ENCODE results near the gene RARRES1.

RARRES1 gene

DNA sequence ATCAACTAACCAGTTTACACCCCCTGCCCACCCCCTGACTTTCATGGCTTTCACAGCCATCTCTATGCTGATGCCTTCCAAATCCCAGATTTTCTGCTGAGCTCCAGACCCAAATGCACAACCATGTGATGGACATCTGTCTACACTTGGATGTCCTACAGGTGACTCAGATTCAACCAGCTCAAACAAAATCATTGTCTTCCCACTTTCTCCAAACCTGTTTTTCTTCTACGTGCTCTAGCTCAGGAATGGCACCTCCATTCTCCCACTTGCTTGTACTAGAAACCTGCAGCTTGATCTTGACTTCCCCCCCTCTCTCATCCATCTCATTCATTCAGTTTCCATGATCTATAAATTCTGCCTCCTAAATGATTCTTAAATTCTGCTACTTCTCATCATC, 34.1 kb upstream of the RARRES1 start:
- in situ Hi-C loops (cut with HindIII; ENCODE audit: low sequenced_read_pairs), result loop anchor here (10.0 kb wide), 1 partner anchor 62 kb away; no protein-coding TSS in a partner anchor

DNA sequence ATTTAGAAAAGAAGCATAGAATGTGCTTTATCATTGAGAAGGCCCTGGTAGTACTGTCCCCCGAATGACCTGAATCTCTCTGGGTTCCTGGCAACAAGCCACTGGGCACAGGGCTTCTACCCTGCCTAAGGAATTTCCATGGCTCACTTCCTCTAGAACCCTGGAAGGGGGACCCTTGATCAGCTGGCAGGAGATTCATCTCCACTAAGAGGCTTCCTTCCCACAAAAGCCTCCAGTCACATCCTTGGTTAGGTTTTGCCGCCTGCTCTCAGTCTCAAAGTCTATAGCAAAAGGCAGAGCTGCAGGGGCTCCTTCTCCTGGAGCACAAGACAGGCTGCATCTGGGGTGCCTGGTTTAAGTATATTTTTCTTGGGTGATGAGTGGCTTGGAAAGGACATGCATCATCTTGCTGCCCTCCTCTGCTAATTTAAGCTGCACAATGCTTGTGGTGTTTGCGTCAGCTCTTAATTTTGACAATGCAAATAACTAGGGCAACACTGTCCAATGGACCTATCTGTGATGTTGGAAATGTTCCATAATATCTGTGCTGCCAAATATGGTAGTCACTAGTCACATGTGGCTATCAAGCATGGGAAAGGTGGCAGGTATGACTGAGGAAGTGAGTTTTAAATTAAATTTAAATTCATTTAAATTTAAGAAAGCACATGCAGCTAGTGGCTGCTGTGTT, 33.4 kb upstream of the RARRES1 start:
- in situ Hi-C loops (cut with HindIII; ENCODE audit: low sequenced_read_pairs), result loop anchor here (10.0 kb wide), 1 partner anchor 61 kb away; no protein-coding TSS in a partner anchor

DNA sequence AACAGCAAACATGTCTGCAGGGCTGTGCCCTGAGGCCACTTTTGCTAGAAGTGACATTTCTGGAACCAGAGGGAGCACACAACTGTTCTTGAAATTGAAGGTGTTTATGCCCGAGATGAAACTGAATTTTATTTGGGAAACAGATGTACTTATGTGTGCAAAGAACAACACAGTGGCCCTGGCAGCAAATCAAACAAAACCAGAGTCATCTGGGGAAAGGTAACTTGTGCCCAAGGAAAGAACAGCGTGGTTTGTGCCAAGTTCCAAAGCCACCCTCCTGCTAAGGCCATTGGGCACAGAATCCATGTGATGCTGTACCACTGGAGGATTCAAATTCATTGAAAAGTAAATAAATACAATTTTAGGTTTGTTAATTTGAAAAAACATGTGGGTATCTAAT, 31.2 kb upstream of the RARRES1 start:
- in situ Hi-C loops (cut with HindIII; ENCODE audit: low sequenced_read_pairs), result loop anchor here (5.0 to 10.0 kb wide), 2 partner anchors 59 to 86 kb away; no protein-coding TSS in a partner anchor

DNA sequence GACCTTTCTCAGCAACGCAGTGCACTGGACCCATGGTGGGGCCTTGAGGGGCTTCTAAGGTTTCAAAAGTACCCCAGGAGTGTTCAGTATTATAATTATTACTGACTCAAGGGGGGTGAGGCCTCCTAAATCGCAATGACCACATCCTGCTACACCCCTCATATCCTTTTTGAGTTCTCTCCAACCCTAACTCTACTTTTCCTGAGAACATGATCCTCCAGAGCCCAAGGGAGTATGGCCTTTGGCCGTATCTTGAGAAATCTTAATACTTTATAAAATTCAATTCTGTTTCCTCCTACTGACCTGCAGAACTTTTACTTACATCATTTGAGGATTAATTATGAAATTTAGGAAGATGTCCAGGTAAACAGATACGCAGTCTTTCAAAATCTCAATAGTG, 30.4 kb upstream of the RARRES1 start:
- in situ Hi-C loops (cut with HindIII; ENCODE audit: low sequenced_read_pairs), result loop anchor here (5.0 to 10.0 kb wide), 2 partner anchors 58 to 85 kb away; no protein-coding TSS in a partner anchor

DNA sequence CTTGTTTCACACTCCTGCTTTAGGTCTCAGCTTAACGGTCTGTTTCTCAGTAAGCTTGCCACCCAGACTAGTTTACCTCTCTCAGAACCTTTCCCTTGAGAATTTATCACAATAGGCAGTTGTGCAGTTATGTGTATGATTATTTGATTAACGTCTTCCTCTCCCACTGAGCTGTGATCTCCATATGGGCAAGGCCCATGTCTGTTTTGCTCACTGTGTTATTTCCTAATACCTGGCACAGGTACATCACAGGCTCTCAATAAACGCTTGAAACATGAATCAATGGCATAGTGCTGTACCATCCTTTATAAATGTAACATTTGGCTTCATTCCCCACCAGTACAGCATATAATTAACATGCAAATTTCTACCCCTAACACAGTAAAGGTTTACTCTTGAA, 29.1 kb upstream of the RARRES1 start:
- in situ Hi-C loops (cut with HindIII; ENCODE audit: low sequenced_read_pairs), result loop anchor here (5.0 to 10.0 kb wide), 2 partner anchors 57 to 84 kb away; no protein-coding TSS in a partner anchor

DNA sequence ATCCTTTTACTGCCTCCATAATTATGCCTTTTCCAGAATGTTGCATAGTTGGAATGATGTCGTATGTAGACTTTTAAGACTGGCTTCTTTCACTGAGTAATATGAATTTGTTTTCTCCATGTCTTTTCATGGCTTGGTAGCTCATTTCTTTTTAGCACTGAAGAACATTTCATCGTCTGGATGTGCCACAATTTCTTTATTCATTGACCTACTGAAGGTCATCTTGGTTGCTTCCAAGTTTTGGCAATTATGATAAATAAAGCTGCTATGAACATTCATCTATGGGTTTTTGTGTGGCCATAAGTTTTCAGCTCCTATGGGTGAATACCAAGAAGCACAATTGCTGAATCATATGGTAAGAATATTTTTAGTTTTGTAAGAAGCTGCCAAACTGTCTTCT, 23.2 kb upstream of the RARRES1 start:
- in situ Hi-C loops (cut with HindIII; ENCODE audit: low sequenced_read_pairs), result no loop called here

DNA sequence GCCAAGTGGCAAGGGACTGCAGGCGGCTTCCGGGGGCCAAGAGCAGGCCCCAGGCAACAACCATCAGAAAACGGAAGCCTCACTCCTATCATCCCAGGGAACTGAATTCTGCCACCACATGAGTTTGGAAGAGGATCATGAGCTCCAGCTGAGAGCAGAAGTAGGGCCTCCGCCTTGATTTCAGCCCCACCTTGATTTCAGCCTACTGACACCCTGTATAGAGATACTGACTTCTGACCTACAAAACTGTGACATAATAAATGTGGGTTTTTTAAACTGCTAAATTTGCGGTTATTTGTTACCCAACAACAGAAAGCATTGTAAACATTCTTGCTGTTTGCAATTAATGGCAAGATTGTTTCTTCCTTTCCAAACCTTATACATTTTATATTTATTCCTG, 21.6 kb upstream of the RARRES1 start:
- in situ Hi-C loops (cut with HindIII; ENCODE audit: low sequenced_read_pairs), result no loop called here

DNA sequence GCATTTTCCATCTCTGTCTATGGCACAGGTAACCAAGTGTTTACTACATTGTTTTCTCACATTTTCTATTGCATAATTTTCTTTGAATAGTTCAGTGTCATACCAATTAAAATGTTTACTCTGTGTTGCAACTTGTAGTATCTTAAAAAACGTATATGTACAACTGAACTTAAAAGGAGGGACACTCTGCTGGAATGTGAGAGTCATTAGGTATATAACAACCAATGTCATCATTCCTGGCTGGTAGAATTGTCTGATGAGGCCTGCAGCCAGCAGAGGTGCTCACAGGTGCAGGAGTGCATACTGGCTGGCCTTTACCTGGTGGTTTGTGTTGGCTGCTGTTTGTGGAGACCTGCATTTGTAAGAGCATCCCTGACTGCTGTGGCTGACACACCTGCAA, 19.1 kb upstream of the RARRES1 start:
- in situ Hi-C loops (cut with HindIII; ENCODE audit: low sequenced_read_pairs), result no loop called here

DNA sequence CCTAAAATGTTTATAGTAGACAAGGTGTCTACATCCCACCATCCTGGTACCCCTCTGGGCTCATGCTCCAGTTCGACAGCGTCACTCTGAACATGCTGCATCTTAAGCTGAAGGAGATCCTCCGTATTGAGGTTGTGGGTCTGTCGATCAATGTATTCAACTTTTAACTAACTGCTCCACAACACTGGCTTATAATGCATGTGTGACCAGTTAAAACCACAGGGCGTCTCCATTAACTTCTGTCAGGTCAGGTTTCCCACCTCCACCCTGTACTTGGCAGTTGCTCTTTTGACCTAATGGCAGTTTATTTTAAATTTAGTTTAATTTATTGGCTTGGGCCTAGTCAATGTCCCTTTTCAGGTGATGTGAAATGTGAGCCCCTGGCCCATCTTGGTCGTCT, 17.8 kb upstream of the RARRES1 start:
- in situ Hi-C loops (cut with HindIII; ENCODE audit: low sequenced_read_pairs), result no loop called here

DNA sequence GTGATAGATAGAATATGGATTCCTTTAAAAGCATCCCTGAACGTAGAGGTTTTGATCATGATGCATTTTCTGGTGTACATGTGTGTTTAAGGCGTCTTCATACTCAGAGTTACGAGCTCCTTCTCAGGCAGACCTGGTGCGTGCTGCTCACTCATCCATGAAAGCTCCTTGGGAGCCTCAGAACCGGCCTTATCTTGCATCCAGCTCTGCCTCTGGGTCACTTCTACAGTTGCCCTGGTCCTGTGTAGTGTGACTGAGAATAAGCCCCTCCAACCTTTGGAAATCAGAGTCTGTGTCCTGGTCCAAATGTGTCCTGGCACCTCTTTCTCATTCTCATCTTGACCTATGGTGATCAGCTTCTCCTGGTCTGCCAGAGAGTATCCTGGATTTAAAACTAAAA, 17.3 kb upstream of the RARRES1 start:
- in situ Hi-C loops (cut with HindIII; ENCODE audit: low sequenced_read_pairs), result no loop called here

DNA sequence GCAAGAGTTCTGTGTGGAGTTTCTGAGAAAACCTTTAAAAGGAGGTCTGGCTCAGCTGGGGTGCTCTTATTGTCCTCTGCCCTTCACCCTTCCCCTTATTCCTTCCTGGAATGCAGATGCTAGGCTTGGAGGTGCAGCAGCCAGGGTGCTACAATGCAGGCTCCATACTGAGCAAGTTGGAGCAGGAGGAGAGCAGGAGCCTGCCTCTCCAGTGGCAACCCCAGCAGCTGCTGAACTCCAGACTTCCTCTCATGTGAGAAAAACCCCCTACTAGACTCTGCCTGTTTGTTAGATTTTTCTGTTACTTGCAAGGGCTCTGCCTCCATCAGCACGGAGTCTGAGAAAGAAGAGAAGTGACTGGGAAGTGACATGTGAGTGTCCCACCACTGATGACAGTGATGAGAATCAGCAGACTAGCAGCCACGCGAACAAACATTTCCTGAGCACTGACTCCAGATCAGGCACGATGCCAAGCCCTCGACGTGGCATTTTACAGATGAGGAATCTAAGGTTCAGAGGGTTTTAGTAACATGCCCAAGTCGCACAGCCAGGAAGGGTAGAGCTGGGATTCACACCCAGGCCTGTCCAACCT, 16.1 kb upstream of the RARRES1 start:
- in situ Hi-C loops (cut with HindIII; ENCODE audit: low sequenced_read_pairs), result no loop called here

DNA sequence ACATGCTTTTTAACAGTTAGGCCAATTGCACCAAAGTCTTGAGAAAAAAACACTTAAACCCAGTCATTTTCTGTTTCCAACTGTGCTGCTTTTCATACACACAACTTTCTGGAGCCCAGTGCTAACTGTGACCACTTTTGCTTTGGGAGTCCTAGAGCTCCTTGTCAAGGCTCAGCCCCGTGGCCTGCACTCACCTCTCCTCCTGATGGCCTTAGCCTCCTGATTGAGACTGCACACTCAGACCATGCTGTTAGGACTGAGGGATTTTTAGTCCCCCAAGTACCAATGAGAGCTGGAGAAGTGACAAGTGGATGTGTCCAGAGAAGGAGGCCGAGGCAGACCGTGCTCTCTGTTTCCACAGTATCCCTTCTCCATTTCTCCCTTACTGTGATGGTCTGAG, 15.2 kb upstream of the RARRES1 start:
- in situ Hi-C loops (cut with HindIII; ENCODE audit: low sequenced_read_pairs), result no loop called here

DNA sequence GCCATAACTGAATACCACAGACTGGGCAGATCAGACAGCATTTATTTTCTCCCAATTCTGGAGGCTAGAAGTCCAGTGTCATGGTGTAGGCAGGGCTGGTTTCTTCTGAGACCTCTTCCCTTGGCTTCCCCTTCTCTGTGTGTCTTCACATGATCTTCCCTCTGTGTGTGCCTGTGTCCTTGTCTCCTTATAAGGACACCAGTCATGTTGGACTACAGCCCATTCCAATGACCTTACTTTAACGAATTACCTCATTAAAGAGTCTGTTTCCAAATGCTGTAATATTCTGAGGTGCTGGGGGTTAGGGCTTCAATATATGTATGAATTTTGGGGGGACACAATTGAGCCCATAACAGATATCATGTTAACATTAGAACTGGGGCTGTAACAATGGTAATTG, 13.3 kb upstream of the RARRES1 start:
- in situ Hi-C loops (cut with HindIII; ENCODE audit: low sequenced_read_pairs), result no loop called here

DNA sequence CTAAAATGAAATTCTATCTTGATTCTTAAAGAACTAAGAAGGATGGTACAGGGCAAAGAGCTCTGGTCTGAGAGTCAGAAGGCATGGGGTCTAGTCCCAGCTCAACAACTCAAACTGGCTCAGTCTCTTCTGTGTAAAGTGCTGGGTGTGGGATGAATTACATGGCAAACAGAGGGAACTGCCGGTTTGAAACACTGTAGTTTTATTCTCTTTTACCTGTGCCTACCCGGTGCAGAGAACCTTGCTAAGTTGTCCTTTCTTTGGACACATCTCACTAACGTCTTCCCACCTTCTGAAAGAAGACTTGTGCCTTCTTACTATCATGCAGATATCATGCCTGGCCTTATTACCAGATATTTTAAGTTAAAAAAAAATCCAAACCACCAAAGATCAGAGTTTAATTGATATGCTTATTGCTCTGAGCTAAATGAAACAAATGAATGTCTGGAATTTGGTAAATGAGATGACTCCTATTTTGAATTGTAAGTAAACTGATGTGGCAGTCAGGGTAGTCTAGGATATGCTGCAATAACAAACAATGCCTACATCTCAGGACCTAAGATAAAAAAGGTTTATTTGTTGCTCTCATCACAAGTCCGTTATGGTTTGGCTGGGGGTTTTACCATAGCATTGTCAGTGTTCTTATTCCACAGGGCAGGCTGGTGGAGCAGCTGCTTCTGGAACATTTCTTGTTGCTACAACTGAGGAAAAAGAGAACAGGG, 12.5 kb upstream of the RARRES1 start:
- in situ Hi-C loops (cut with HindIII; ENCODE audit: low sequenced_read_pairs), result no loop called here

DNA sequence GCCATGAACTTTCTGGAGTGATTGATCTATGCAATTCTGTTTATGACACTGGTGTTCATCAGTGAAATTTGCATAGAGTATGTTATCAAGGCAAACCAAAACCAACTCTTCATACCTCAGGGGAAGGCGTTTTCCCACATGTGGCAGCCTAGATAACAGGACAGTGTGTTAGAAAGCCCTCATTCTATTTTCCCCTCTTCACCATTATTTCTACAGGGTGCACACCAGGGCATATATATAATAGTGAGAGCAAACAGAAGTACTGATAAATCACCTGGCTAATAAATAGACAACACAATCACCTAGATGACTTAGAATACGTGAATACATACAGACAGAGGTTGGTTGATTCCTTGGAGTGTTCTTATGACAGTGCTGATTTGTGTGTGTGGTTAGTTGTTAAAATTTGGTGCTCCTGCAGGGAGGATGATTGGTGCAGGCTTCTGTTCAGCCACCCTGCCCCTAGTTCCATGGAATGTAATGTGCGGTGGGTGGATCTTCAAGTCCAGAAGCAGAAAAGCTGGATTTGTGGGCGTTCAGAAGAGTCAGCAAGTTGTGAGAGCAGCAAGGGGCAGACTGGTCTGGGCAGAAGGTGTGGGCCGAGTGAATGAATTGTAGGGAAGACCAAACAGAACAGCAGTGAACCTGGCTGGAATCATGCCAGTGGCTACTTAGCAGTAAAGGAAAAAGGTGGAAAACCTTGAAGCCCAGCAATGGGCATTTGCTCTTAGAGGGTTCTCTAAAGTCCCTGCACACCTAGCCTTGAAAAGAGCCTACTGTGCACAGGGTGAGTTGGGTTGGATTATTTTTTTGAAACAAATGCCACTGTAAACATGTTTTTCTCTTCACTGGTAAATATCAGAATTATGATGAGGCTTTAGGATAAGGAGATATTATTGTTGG, 11.7 kb upstream of the RARRES1 start:
- in situ Hi-C loops (cut with HindIII; ENCODE audit: low sequenced_read_pairs), result no loop called here

DNA sequence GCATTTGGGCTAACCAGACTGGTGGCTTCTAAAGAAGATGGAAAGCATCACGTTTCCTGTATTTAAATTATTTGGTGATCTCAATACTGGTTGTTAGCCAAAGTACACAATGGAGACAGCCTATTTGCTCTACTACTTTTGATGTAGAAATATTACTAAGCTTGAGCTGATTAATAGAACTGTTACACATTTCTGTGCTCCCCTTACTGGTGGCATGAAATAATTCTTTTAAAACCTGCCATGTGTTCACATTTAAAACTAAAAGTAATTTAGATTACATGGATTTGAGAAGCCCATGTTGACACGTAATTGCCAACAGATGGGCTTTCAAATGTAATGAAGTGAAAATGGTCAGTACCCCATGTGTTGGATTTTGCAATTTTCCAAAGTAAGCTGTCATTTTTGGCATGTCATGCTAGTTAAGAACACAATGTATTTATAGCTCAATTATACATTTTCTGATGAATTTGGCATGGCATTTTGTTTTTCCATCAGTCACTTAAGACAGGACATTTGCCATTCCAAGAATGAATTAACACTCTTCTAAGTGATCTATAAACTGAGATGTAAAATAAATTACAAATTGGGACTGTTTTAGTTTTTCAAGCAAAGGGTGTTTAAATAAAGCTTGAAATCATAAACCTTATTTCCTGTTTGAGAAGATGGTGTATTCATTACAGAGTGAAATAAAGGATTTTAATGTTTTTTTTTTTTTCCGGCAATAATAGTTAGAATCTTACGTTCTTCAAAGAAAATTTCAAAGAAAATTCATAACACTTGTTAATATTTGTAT, 10.8 kb upstream of the RARRES1 start:
- in situ Hi-C loops (cut with HindIII; ENCODE audit: low sequenced_read_pairs), result no loop called here

DNA sequence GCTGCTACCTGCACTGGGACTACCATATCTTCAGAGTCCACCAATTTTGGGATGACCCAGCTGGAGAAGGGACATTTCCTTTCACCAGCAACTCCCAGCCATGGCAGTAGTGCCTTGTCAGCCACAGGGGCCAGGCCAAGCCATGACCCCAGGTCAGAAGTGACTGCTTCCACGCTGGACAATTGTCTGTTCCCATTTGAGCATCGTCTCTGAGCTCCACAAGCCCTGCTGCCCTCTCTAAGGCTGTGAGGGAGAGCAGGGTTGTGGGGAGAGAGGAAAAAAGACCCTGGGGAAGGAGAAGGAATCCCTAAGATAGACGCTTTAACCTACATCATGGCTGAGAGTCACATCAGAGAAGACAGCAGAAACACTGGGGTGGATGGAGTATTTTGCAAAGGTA, 7.4 kb upstream of the RARRES1 start:
- in situ Hi-C loops (cut with HindIII; ENCODE audit: low sequenced_read_pairs), result no loop called here

DNA sequence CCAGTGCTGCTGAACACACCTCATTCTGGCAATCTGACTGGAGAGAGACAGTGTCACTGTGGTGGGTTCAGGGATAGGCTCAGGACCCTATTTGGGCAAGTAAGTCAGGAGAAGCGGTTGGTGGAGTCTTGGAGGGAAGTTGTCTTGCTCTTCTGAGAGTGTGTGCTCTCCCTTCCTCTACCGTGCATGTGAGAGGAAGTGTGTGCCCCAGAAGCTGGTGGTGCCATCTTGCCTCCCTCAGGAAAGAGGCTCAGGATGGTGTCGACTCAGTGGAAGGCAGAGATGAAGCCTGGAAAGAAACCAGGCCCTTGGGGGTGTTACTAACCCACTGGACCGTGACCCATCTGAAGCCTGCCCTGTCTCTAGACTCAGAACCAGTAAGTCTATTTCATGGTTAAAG, 6.8 kb upstream of the RARRES1 start:
- in situ Hi-C loops (cut with HindIII; ENCODE audit: low sequenced_read_pairs), result no loop called here

DNA sequence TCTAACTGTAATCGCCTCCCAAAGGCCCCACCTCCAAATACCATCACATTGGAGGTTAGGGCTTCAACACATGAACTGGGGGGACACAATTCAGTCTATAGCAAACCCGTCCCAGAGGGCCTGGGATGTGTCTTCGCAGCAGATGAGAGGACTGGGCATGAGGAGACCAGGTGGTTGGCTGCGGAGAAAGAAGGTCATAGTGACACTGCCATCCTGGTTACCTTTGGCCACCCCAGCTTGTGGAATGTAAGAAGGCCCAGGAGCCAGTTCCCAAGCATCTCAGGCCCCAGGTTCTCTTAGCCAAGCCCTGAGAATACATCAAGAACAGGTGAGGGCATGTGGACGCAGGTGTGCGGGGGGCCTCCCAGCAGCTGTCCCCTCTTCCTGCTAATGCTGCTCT, 6.4 kb upstream of the RARRES1 start:
- in situ Hi-C loops (cut with HindIII; ENCODE audit: low sequenced_read_pairs), result no loop called here

DNA sequence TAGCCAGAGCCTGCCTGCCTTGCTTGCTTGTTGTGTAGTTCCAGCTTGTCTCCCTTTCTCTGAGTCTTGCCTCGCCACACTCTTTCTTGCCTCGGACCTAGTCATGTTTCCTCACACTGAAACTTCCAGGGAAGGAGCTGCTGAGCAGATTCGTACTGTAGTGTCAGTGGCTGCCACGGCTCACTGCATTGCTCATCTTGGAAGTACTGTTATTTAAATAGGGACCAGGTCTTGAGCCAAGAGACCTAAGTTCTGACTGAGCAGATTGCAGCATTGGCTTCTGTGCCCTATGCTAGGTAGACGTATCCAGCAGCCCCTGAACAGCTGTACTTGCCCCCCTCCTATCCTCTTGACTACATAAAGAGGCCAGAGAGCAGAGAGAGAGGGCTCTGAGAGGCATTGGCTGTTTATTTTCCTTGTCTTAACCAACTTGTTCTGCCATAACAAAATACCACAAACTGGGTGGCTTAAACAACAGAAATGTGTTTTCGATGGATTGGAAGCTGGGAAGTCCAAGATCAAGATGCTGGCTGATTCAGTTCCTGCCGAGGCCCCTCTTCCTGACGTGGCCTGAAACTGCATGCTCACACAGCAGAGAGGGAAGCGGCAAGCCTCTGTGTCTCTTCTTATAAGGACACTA, 5.8 kb upstream of the RARRES1 start:
- in situ Hi-C loops (cut with HindIII; ENCODE audit: low sequenced_read_pairs), result no loop called here
